Heart left ventricle (tissue), 13 donors: Measurements from ENCODE around the gene RIN3.

Experiments used
- CTCF ChIP-seq, 12 donors: fragments of 200-600 bp; sonication (generic) in 4 of 12; IDR thresholded peaks; one replicate each; pipeline versions ENCODE4 v1.5.0 to v1.8.0; 2018 to 2022; ENCODE audit warnings: antibody characterized with exemption in 12 of 12, mild to moderate bottlenecking in 5 of 12
- POLR2A ChIP-seq, 2 donors: fragments of 450-650 bp; IDR thresholded peaks; one replicate each; pipeline ENCODE4 v1.6.1; 2017; ENCODE audit warnings: antibody characterized with exemption in 2 of 2, mild to moderate bottlenecking in 2 of 2, moderate library complexity in 2 of 2
- donor health status: ischemic (EF 13 %, LVEDD 7.1; RV severe dilation, severe dysfunction).
- donor health status: DM: no; HTN: yes; CAD: no.
- donor health status: DM: no; HTN: no; CAD: no.
- donor health status: ischemic (EF 25% LVEDD 6.9; RV normal size, moderate dysfunction).
- donor health status: ischemic (EF 25% LVEDD 5.7; RV mildly dilated, moderate dysfunction).
- donor health status: ischemic (EF 35%, LVEDD 5.7; RV mildly dilated, moderate dysfunction).
- donor health status: nonischemic (EF 11% LVEDD 7.7; RV severe dilation, severe dysfunction).
- donor health status: DM: yes; HTN: yes; CAD: no.
- donor health status: PGD.
- donor health status: ischemic (EF 29% LVEDD 5.4; RV normal size, mild dysfunction).
- donor health status: nonischemic (EF 23%, LVEDD 6.1; RV moderate dilation, normal function).

- TF ChIP-seq CTCF (IDR thresholded peaks at IDR 0.05), result no peak
- TF ChIP-seq POLR2A (IDR thresholded peaks at IDR 0.05), result no peak
Measured at GRCh38 chr14:92638266-92638665, 124.7 kb downstream of the RIN3 start.
